ENCODE results near the gene PTPN1.

PTPN1 gene

GRCh38 chr20:50509923-50510705, at the start of gene PTPN1 (continued):
- TF ChIP-seq, protein P1, sequence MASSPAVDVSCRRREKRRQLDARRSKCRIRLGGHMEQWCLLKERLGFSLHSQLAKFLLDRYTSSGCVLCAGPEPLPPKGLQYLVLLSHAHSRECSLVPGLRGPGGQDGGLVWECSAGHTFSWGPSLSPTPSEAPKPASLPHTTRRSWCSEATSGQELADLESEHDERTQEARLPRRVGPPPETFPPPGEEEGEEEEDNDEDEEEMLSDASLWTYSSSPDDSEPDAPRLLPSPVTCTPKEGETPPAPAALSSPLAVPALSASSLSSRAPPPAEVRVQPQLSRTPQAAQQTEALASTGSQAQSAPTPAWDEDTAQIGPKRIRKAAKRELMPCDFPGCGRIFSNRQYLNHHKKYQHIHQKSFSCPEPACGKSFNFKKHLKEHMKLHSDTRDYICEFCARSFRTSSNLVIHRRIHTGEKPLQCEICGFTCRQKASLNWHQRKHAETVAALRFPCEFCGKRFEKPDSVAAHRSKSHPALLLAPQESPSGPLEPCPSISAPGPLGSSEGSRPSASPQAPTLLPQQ (tag by site-specific recombination; IDR thresholded peaks at IDR 0.05): peak; percentile 96
- TF ChIP-seq OVOL3 (tag by site-specific recombination; IDR thresholded peaks at IDR 0.05): peak; percentile 14; the same call in 1 of the 2 replicates
- TF ChIP-seq ZNF776 (tag by site-specific recombination; IDR thresholded peaks at IDR 0.05; ENCODE audit: borderline replicate concordance): no peak
- no peak for TF ChIP-seq ZNF571 (tag by site-specific recombination; IDR thresholded peaks at IDR 0.05)
- no peak for TF ChIP-seq ZNF18 (tag by site-specific recombination; IDR thresholded peaks at IDR 0.05)
- no peak for TF ChIP-seq ZNF404 (tag by site-specific recombination; IDR thresholded peaks at IDR 0.05)
- TF ChIP-seq ZNF488 (tag by site-specific recombination; IDR thresholded peaks at IDR 0.05): no peak
- TF ChIP-seq ZNF433 (tag by site-specific recombination; IDR thresholded peaks at IDR 0.05; ENCODE audit: low read depth): no peak
- TF ChIP-seq ZNF623 (tag by site-specific recombination; IDR thresholded peaks at IDR 0.05): no peak
- no peak for TF ChIP-seq ZNF529 (tag by site-specific recombination; IDR thresholded peaks at IDR 0.05; ENCODE audit: insufficient replicate concordance)
- 0 out of 2 replicates have a peak, but pooled peaks have one; percentile 39 for TF ChIP-seq MZF1 (tag by site-specific recombination; IDR thresholded peaks at IDR 0.05; ENCODE audit: borderline replicate concordance)
- 0 out of 2 replicates have a peak, but pooled peaks have one; percentile 53 for TF ChIP-seq ZBTB1 (tag by site-specific recombination; IDR thresholded peaks at IDR 0.05)
- no peak for TF ChIP-seq ZNF792 (tag by site-specific recombination; IDR thresholded peaks at IDR 0.05)
- TF ChIP-seq ZBTB6 (tag by site-specific recombination; IDR thresholded peaks at IDR 0.05): peak; percentile 47; the same call in 1 of the 2 replicates
- no peak for TF ChIP-seq ZNF292 (tag by site-specific recombination; IDR thresholded peaks at IDR 0.05; ENCODE audit: borderline replicate concordance, low read depth)
- no peak for TF ChIP-seq GLI4 (tag by site-specific recombination; IDR thresholded peaks at IDR 0.05)
- no peak for TF ChIP-seq ZNF513 (tag by site-specific recombination; IDR thresholded peaks at IDR 0.05)
- no peak for TF ChIP-seq ZNF48 (tag by site-specific recombination; IDR thresholded peaks at IDR 0.05)
- TF ChIP-seq ZNF274 (IDR thresholded peaks at IDR 0.05; ENCODE audit: low read length): no peak
- no peak for TF ChIP-seq ZNF274 (tag by site-specific recombination; IDR thresholded peaks at IDR 0.05; ENCODE audit: borderline replicate concordance)
- no peak for TF ChIP-seq TCF7L2 (IDR thresholded peaks at IDR 0.05; ENCODE audit: borderline replicate concordance, low read depth, low read length)
- no peak for TF ChIP-seq ZNF560 (tag by site-specific recombination; IDR thresholded peaks at IDR 0.05; ENCODE audit: borderline replicate concordance)
- TF ChIP-seq ZNF184 (tag by site-specific recombination; IDR thresholded peaks at IDR 0.05): no peak
- TF ChIP-seq ZNF837 (tag by site-specific recombination; IDR thresholded peaks at IDR 0.05): no peak
- peak; percentile 48 for TF ChIP-seq ZNF24 (tag by site-specific recombination; IDR thresholded peaks at IDR 0.05)
- no peak for TF ChIP-seq ZNF239 (tag by site-specific recombination; IDR thresholded peaks at IDR 0.05)
- peak; percentile 83; the same call in 1 of the 2 replicates for TF ChIP-seq YY1 (tag by site-specific recombination; IDR thresholded peaks at IDR 0.05)
- no peak for TF ChIP-seq ZNF660 (tag by site-specific recombination; IDR thresholded peaks at IDR 0.05)
- peak; percentile 47; the same call in 1 of the 2 replicates for TF ChIP-seq ZNF2 (tag by site-specific recombination; IDR thresholded peaks at IDR 0.05)
- TF ChIP-seq ZNF76 (tag by site-specific recombination; IDR thresholded peaks at IDR 0.05; ENCODE audit: borderline replicate concordance, low read depth): peak; percentile 36; the same call in 1 of the 2 replicates
- TF ChIP-seq, protein P2, sequence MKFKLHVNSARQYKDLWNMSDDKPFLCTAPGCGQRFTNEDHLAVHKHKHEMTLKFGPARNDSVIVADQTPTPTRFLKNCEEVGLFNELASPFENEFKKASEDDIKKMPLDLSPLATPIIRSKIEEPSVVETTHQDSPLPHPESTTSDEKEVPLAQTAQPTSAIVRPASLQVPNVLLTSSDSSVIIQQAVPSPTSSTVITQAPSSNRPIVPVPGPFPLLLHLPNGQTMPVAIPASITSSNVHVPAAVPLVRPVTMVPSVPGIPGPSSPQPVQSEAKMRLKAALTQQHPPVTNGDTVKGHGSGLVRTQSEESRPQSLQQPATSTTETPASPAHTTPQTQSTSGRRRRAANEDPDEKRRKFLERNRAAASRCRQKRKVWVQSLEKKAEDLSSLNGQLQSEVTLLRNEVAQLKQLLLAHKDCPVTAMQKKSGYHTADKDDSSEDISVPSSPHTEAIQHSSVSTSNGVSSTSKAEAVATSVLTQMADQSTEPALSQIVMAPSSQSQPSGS (tag by site-specific recombination; IDR thresholded peaks at IDR 0.05; ENCODE audit: low read depth): no peak
